H1 (cell line): ENCODE data around the gene SYTL2. TPM values are rescaled to one million over a fixed set of nuclear protein-coding genes. Genes with fewer than 3 reads are reported as not detected.

ENCODE experiments used
- CTCF ChIA-PET: fragments of 300-600 bp; sonication (Branson Sonifier 250); formaldehyde crosslinking; loops from one replicate; lab custom pipeline; 2021; ENCODE audit not compliant: partially characterized antibody; lab: Charles Lee
- POLR2A ChIA-PET: fragments of 300-600 bp; sonication (Branson Sonifier 250); formaldehyde crosslinking; loops from one replicate; lab custom pipeline; 2021; ENCODE audit warnings: inconsistent platforms; ENCODE audit not compliant: partially characterized antibody; lab: Charles Lee
- DNase-seq, 2 experiments: peaks; one replicate each; pipeline versions ENCODE4 v3.0.0 to v3.0.0-alpha.2; 2010 to 2022; ENCODE audit warnings: low spot score in 2 of 2, low read depth in 1 of 2, mixed read lengths in 1 of 2
- FAIRE-seq: peaks from 2 replicates; lab custom pipeline; 2011; peaks lifted over from hg19 to GRCh38; lab: Jason Lieb, UNC
- H2AFZ ChIP-seq: 2 replicates; pipeline ENCODE4 v1.8.1; 2012; ENCODE audit warnings: low read length, inconsistent platforms
- H2AK5ac ChIP-seq: 2 replicates; pipeline ENCODE4 v1.6.1; 2013; ENCODE audit warnings: low read depth, low read length
- H2BK120ac ChIP-seq: replicated peaks from 2 replicates; pipeline ENCODE3; 2013; ENCODE audit warnings: low read depth, low read length, inconsistent platforms
- H2BK12ac ChIP-seq: 2 replicates; pipeline ENCODE4 v1.6.1; 2013; ENCODE audit warnings: low read depth, low read length
- H2BK15ac ChIP-seq: 2 replicates; pipeline ENCODE4 v1.6.1; 2013; ENCODE audit warnings: low read length
- H2BK20ac ChIP-seq: 2 replicates; pipeline ENCODE4 v1.6.1; 2013; ENCODE audit warnings: low read length
- H2BK5ac ChIP-seq: 2 replicates; pipeline ENCODE4 v1.6.1; 2013; ENCODE audit warnings: low read depth, low read length
- H3K14ac ChIP-seq: 2 replicates; pipeline ENCODE4 v1.6.1; 2013; ENCODE audit warnings: inconsistent platforms; ENCODE audit not compliant: insufficient read length
- H3K18ac ChIP-seq: 2 replicates; pipeline ENCODE4 v1.6.1; 2013; ENCODE audit warnings: low read length; ENCODE audit errors: extremely low read depth
- H3K23ac ChIP-seq: 2 replicates; pipeline ENCODE4 v1.6.1; 2013; ENCODE audit warnings: inconsistent platforms; ENCODE audit not compliant: insufficient read length
- H3K23me2 ChIP-seq: 2 replicates; pipeline ENCODE4 v1.6.1; 2013; ENCODE audit warnings: low read depth, low read length
- H3K27ac ChIP-seq: 2 replicates; pipeline ENCODE4 v1.6.1; 2011; ENCODE audit warnings: low read depth, low read length, inconsistent platforms
- H3K27me3 ChIP-seq, 4 experiments: replicated peaks in 1 of 4; 1 replicate in 1 of 4; 2 replicates in 3 of 4; pipeline versions ENCODE4 v1.6.1 to v1.8.1; 2011 to 2013; ENCODE audit warnings: low read length in 3 of 4, mild to moderate bottlenecking in 3 of 4, inconsistent platforms in 2 of 4, mixed read lengths in 2 of 4, moderate library complexity in 1 of 4; ENCODE audit not compliant: control insufficient read depth in 3 of 4, insufficient read depth in 3 of 4; ENCODE audit errors: extremely low read depth in 1 of 4
- H3K36me3 ChIP-seq, 4 experiments: 2 replicates each; pipeline versions ENCODE4 v1.6.1 to v1.8.1; 2011 to 2013; ENCODE audit warnings: mild to moderate bottlenecking in 4 of 4, low read length in 3 of 4, moderate library complexity in 2 of 4, control low read depth in 1 of 4, inconsistent platforms in 1 of 4; ENCODE audit not compliant: insufficient read depth in 4 of 4, control insufficient read depth in 2 of 4
- H3K4ac ChIP-seq: replicated peaks from 2 replicates; pipeline ENCODE3; 2013; ENCODE audit warnings: low read length, low read depth, mixed read lengths, inconsistent platforms; ENCODE audit not compliant: insufficient read length
- H3K4me1 ChIP-seq, 4 experiments: replicated peaks in 1 of 4; 1 replicate in 1 of 4; 2 replicates in 3 of 4; pipeline versions ENCODE4 v1.6.1 to v1.8.1; 2011 to 2013; ENCODE audit warnings: low read length in 3 of 4, inconsistent platforms in 2 of 4, mixed read lengths in 1 of 4; ENCODE audit not compliant: insufficient read depth in 4 of 4, control insufficient read depth in 3 of 4
- H3K4me2 ChIP-seq, 2 experiments: 2 replicates each; pipeline versions ENCODE4 v1.6.1 to v1.8.1; 2011 to 2013; ENCODE audit warnings: low read depth in 2 of 2, low read length in 2 of 2, control low read depth in 1 of 2, inconsistent platforms in 1 of 2, mild to moderate bottlenecking in 1 of 2; ENCODE audit not compliant: insufficient read depth in 1 of 2
- H3K4me3 ChIP-seq, 4 experiments: fragments of 200-600, 300-600 bp in 1 of 4; sonication (generic), shearing (Covaris generic), sonication (Bioruptor Twin) in 1 of 4; 2 replicates each; pipeline versions ENCODE4 v1.5.1 to v1.8.1; 2011 to 2016; ENCODE audit warnings: low read length in 4 of 4, low read depth in 3 of 4, control low read depth in 2 of 4, inconsistent platforms in 2 of 4, mild to moderate bottlenecking in 2 of 4, mixed read lengths in 1 of 4, moderate library complexity in 1 of 4; ENCODE audit not compliant: insufficient read depth in 2 of 4; ENCODE audit errors: extremely low read depth in 1 of 4
- H3K56ac ChIP-seq: replicated peaks from 2 replicates; pipeline ENCODE3; 2013; ENCODE audit warnings: low read depth, mild to moderate bottlenecking, mixed read lengths, low read length, inconsistent platforms; ENCODE audit not compliant: insufficient read length
- H3K79me1 ChIP-seq: 2 replicates; pipeline ENCODE4 v1.6.1; 2013; ENCODE audit warnings: low read depth, low read length, control low read depth
- H3K79me2 ChIP-seq, 2 experiments: 2 replicates each; pipeline versions ENCODE4 v1.6.1 to v1.8.1; 2012 to 2013; ENCODE audit warnings: low read length in 2 of 2, mild to moderate bottlenecking in 2 of 2, inconsistent platforms in 1 of 2; ENCODE audit not compliant: insufficient read depth in 2 of 2, control insufficient read depth in 1 of 2
- H3K9ac ChIP-seq, 4 experiments: replicated peaks in 1 of 4; 1 replicate in 1 of 4; 2 replicates in 3 of 4; pipeline versions ENCODE4 v1.6.1 to v1.8.1; 2011 to 2013; ENCODE audit warnings: low read depth in 3 of 4, low read length in 3 of 4, control low read depth in 2 of 4, mild to moderate bottlenecking in 2 of 4, moderate library complexity in 2 of 4, inconsistent platforms in 1 of 4; ENCODE audit errors: extremely low read depth in 1 of 4
- H3K9me3 ChIP-seq, 2 experiments: 2 replicates each; pipeline versions ENCODE4 v1.6.1 to v1.8.1; 2012 to 2013; ENCODE audit warnings: mild to moderate bottlenecking in 2 of 2, moderate library complexity in 2 of 2, control low read depth in 1 of 2, inconsistent platforms in 1 of 2, low read depth in 1 of 2, low read length in 1 of 2, mixed read lengths in 1 of 2; ENCODE audit not compliant: insufficient read depth in 2 of 2
- H4K20me1 ChIP-seq, 2 experiments: replicated peaks in 1 of 2; 2 replicates each; pipeline versions ENCODE3 to v1.8.1; 2011 to 2013; ENCODE audit warnings: inconsistent platforms in 2 of 2, low read length in 2 of 2, mild to moderate bottlenecking in 1 of 2; ENCODE audit not compliant: insufficient read depth in 2 of 2, control insufficient read depth in 1 of 2
- H4K5ac ChIP-seq: 2 replicates; pipeline ENCODE4 v1.6.1; 2013; ENCODE audit warnings: low read length, low read depth, mixed read lengths, inconsistent platforms; ENCODE audit not compliant: insufficient read length
- H4K8ac ChIP-seq: 2 replicates; pipeline ENCODE4 v1.8.0; 2013; ENCODE audit warnings: mild to moderate bottlenecking, moderate library complexity, low read length, inconsistent platforms; ENCODE audit not compliant: insufficient read depth; ENCODE audit errors: extremely low read depth
- H4K91ac ChIP-seq: replicated peaks from 2 replicates; pipeline ENCODE3; 2013; ENCODE audit warnings: low read length, mixed read lengths, inconsistent platforms; ENCODE audit not compliant: insufficient read length
- BCL11A ChIP-seq, 2 experiments: IDR thresholded peaks; one replicate each; pipeline ENCODE4 v1.6.1; 2011; ENCODE audit warnings: low read depth in 2 of 2, low read length in 2 of 2, mild to moderate bottlenecking in 2 of 2
- TAF7 ChIP-seq: optimal IDR thresholded peaks from 2 replicates; pipeline ENCODE3; 2011; ENCODE audit warnings: low read depth, mild to moderate bottlenecking, inconsistent platforms, low read length, moderate library complexity, borderline replicate concordance
- WGBS, 2 experiments: shearing (Covaris generic) in 1 of 2; methylation state at CpG; one replicate each; pipeline versions ENCODE4 v1.1.6 to v1.1.7; 2013 to 2015; ENCODE audit warnings: low lambda C conversion rate in 2 of 2, mixed read lengths in 2 of 2, inconsistent platforms in 1 of 2, low coverage in 1 of 2, missing lambda C conversion rate in 1 of 2; ENCODE audit not compliant: insufficient replicate concordance in 2 of 2, insufficient coverage in 1 of 2, insufficient read length in 1 of 2; ENCODE audit errors: extremely low coverage in 1 of 2, missing lambda C conversion rate in 1 of 2; 5-methylcytosine and 5-hydroxymethylcytosine counted together
- polyA plus RNA-seq, 7 experiments: library from polyadenylated mRNA; depleted of rRNA in 3 of 7; stranded (reverse) in 5 of 7; unstranded in 2 of 7; fragments of >200 nt in 5 of 7; fragments of 200-250 nt in 2 of 7; gene quantifications; 1 replicate in 5 of 7; 2 replicates in 1 of 7; 4 replicates in 1 of 7; pipeline versions ENCODE4 v1.2.1 to v1.2.3, GENCODE V29; 2011 to 2013; ENCODE audit warnings: missing spikeins in 2 of 7, mixed read lengths in 2 of 7
- total RNA-seq: library from RNA; stranded (reverse); fragmentation: NEBNext Ultra II Directional; extraction: Animal tissue kit (Norgen Biotek cat#: 25700); gene quantifications from 2 replicates; pipeline ENCODE4 v1.2.1, GENCODE V29; 2021

SYTL2 gene
- total and polyA plus RNA-seq, 2 of the 8 experiments (the other 6 are each of a cell fraction or from before 2014, with no cell fraction given): 1.3 to 9.1 TPM

- no peak overlapping the region for H3K4me3 ChIP-seq
- H4K91ac ChIP-seq: no peak overlapping the region
- H3K79me2 ChIP-seq: peaks cover 21 to 32% of the 10 kb centered on the region in 2 experiments
- H3K36me3 ChIP-seq: peaks cover 0 to 13% (median 1%) of the 10 kb centered on the region in 4 experiments; a peak in 3 of 8 replicates
- ChIA-PET CTCF (no interaction called here), POLR2A (no interaction called here)
- H3K27ac ChIP-seq: no peak overlapping the region
- H3K23me2 ChIP-seq: peaks cover 3% of the 10 kb centered on the region; the same call in 1 of the 2 replicates
- H2BK20ac ChIP-seq: no peak overlapping the region
- no peak overlapping the region for H3K9ac ChIP-seq
- DNase-seq: no peak
- no peak overlapping the region for H2BK15ac ChIP-seq
- H4K8ac ChIP-seq: no peak overlapping the region
- no peaks in the 10 kb centered on the region for H3K27me3 ChIP-seq
- no peak overlapping the region for H2BK5ac ChIP-seq
- H3K23ac ChIP-seq: no peak overlapping the region
- H3K4ac ChIP-seq: no peak overlapping the region
- no peak overlapping the region for H2BK12ac ChIP-seq
- no peak overlapping the region for H3K56ac ChIP-seq
- no peak overlapping the region for H2BK120ac ChIP-seq
- 90% methylated on average over 3 of the region's 3 CpGs; no CpG with 5 or more reads in 1 of the 2 experiments for WGBS, 2 experiments
- H3K79me1 ChIP-seq: no peaks in the 10 kb centered on the region
- no peak overlapping the region for H3K14ac ChIP-seq
- peaks cover 15 to 20% of the 10 kb centered on the region in 2 experiments for H4K20me1 ChIP-seq
- no peak overlapping the region for H2AK5ac ChIP-seq
- H3K9me3 ChIP-seq: peaks cover 2% of the 10 kb centered on the region in 2 experiments; a peak in 1 of 4 replicates
- H3K18ac ChIP-seq: no peak overlapping the region
- no peak overlapping the region for H2AFZ ChIP-seq
- H4K5ac ChIP-seq: no peak overlapping the region
- H3K4me2 ChIP-seq: no peak overlapping the region
- H3K4me1 ChIP-seq: peaks cover 0 to 3% (median 0%) of the 10 kb centered on the region in 4 experiments; a peak in 3 of 7 replicates
- no peak for FAIRE-seq
- TF ChIP-seq BCL11A (IDR thresholded peaks at IDR 0.05; ENCODE audit: low read depth in 2 of 2, low read length in 2 of 2): no peak
- TF ChIP-seq TAF7: no peak
Measured at GRCh38 chr11:85666687-85667086, 144.3 kb downstream of the SYTL2 start.
